ENCODE data around the gene MSN.

Gene MSN

DNA sequence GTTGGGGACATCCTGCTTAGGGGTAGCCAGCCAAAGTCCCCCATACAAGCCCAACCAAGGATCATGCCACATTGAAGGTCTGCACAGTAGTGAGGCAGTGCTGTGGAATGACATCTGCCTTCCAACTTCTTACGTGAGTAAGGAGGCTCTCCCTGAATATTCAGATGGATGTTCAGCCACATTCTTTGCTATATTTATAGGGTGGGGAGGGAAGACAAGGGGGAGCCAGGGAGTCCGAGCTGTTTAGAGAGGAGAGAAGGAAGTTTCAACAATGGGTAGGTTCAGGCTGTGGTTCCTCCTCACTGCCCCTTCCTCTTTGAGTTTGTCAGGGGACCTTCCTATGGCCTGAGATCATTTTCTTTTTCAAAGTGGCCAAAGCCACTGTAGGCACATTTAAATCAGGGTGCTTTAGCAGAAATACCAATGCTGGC is 29.8 kb downstream of the MSN start:
- Histone ChIP-seq H3K4me3 (ENCODE audit: low read depth, low read length) (no peak overlapping the region), H2AFZ (no peak overlapping the region), H3K36me3 (ENCODE audit: control insufficient read depth, insufficient read depth, low read length) (no peaks in the 10 kb centered on the region), H3K79me2 (peaks cover 2% of the 10 kb centered on the region), H3K9ac (no peak overlapping the region), H3K9me3 (ENCODE audit: control insufficient read depth, low read length) (no peaks in the 10 kb centered on the region), H3K27ac (peak overlapping the region; percentile 49), H3K4me1 (peaks cover 2% of the 10 kb centered on the region), H3K27me3 (ENCODE audit: control insufficient read depth, insufficient read depth, low read length) (no peaks in the 10 kb centered on the region), H3K4me2 (ENCODE audit: low read length) (no peak overlapping the region)
- TF ChIP-seq, protein P1, sequence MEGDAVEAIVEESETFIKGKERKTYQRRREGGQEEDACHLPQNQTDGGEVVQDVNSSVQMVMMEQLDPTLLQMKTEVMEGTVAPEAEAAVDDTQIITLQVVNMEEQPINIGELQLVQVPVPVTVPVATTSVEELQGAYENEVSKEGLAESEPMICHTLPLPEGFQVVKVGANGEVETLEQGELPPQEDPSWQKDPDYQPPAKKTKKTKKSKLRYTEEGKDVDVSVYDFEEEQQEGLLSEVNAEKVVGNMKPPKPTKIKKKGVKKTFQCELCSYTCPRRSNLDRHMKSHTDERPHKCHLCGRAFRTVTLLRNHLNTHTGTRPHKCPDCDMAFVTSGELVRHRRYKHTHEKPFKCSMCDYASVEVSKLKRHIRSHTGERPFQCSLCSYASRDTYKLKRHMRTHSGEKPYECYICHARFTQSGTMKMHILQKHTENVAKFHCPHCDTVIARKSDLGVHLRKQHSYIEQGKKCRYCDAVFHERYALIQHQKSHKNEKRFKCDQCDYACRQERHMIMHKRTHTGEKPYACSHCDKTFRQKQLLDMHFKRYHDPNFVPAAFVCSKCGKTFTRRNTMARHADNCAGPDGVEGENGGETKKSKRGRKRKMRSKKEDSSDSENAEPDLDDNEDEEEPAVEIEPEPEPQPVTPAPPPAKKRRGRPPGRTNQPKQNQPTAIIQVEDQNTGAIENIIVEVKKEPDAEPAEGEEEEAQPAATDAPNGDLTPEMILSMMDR (IDR thresholded peaks at IDR 0.05) = no peak

DNA sequence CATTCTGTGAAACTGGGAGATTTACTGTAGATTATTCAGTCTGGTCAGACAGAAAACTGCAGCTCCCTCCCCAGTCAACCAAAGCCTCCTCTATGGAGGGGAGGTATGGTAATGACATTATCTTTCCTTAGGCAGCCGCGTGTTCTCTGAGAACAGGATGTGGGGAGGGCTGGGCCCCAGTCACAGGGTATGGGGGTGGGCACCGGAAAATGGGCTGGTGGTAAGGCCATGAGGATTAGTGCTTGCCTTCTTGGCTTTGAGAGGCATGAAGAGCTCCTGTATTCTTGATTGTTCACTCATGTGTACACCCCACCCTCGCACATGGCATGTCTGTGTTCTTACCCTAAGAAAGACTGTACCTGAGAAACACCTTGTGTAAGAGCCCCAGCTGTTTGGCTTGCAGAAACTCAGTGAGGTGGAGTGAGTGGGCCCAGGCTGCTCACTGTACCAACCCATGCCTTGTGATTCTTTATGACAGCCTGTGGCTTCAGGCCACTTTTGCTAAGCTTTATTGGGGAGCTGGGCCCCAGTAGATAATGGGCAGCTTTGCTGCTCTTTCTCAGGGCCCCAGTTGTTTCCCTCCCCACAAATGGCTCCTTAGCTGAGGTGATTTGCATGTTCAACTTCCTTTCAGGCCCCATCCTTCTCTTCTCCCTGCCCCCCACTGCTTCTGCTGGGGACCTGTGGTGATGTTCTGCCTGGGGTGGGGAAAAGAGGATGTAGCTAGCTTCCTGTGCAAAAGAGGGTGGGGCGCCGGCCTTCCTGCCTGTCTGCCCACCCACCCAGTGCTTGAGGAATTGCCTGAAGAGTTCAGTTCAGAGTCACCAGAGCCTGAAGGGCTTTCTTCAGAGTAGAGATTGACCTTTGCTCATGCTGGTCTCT is 30.7 kb downstream of the MSN start:
- Histone ChIP-seq H3K9me3 (ENCODE audit: control insufficient read depth, low read length) (no peaks in the 10 kb centered on the region), H3K27ac (peak overlapping the region; percentile 49), H3K4me1 (peaks cover 2% of the 10 kb centered on the region), H3K36me3 (ENCODE audit: control insufficient read depth, insufficient read depth, low read length) (no peaks in the 10 kb centered on the region), H3K79me2 (peaks cover 2% of the 10 kb centered on the region), H3K9ac (no peak overlapping the region), H3K4me3 (ENCODE audit: low read depth, low read length) (no peak overlapping the region), H3K4me2 (ENCODE audit: low read length) (no peak overlapping the region), H2AFZ (no peak overlapping the region), H3K27me3 (ENCODE audit: control insufficient read depth, insufficient read depth, low read length) (no peaks in the 10 kb centered on the region)
- TF ChIP-seq, protein P1 (IDR thresholded peaks at IDR 0.05) = no peak

DNA sequence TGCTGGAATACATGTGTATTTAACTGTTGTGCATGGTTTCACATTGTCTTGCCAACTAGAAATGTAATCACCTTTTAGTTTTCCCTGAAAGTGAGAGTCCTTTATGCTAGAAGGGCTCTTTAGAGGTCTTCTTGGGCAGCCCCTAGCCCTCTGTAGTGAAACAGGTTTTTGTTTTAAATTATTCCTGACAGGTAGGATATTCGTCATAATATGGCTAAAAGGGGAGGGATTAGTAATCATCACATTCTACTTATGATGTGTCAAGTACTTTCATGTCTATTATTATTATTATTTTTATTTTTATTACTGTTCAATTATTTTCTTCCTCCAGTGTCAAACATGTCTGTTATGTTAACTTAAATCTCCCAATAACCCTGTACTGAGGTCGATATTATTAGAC is 35.5 kb downstream of the MSN start:
- TF ChIP-seq, protein P1 (IDR thresholded peaks at IDR 0.05) = no peak
- no peak overlapping the region for H3K4me3 ChIP-seq (ENCODE audit: low read depth, low read length)
- H3K9ac ChIP-seq = no peak overlapping the region
- no peaks in the 10 kb centered on the region for H3K36me3 ChIP-seq (ENCODE audit: control insufficient read depth, insufficient read depth, low read length)
- no peaks in the 10 kb centered on the region for H3K79me2 ChIP-seq
- no peaks in the 10 kb centered on the region for H3K4me1 ChIP-seq
- no peak overlapping the region for H3K4me2 ChIP-seq (ENCODE audit: low read length)
- H3K27ac ChIP-seq = no peak overlapping the region
- no peak overlapping the region for H2AFZ ChIP-seq
- no peaks in the 10 kb centered on the region for H3K9me3 ChIP-seq (ENCODE audit: control insufficient read depth, low read length)
- no peaks in the 10 kb centered on the region for H3K27me3 ChIP-seq (ENCODE audit: control insufficient read depth, insufficient read depth, low read length)

DNA sequence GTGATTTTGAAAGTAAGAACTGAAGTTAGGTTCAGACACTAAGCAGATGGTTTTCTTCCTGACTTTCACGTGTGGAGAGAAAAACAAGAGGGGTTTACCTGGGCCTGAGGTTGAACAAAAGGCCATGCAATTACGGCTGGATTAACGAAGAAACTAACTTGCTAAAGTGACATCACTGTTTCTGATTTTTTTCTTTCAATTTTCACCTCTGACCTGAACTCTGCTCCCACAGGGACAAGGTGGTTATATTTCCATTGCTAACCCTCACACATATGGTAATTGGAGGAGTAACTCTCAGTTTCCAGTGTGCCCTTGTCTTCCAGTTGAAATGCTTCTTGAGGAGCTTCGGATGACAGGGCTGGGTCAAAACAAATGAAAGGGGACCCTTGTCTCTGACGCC is 38.0 kb downstream of the MSN start:
- no peaks in the 10 kb centered on the region for H3K79me2 ChIP-seq
- no peak overlapping the region for H3K4me2 ChIP-seq (ENCODE audit: low read length)
- no peaks in the 10 kb centered on the region for H3K27me3 ChIP-seq (ENCODE audit: control insufficient read depth, insufficient read depth, low read length)
- no peak overlapping the region for H3K9ac ChIP-seq
- H2AFZ ChIP-seq = no peak overlapping the region
- no peaks in the 10 kb centered on the region for H3K4me1 ChIP-seq
- H3K9me3 ChIP-seq (ENCODE audit: control insufficient read depth, low read length) = no peaks in the 10 kb centered on the region
- no peaks in the 10 kb centered on the region for H3K36me3 ChIP-seq (ENCODE audit: control insufficient read depth, insufficient read depth, low read length)
- no peak overlapping the region for H3K4me3 ChIP-seq (ENCODE audit: low read depth, low read length)
- TF ChIP-seq, protein P1 (IDR thresholded peaks at IDR 0.05) = no peak
- H3K27ac ChIP-seq = peak overlapping the region; percentile 36
